HG03060 (cell line): ENCODE measurements around the gene PPP1R7.
"Not testable (repeated sequence)": the region's sequence is repeated elsewhere in the genome, so short reads cannot be mapped to it uniquely, and the experiment has no call there.

Source experiments
- ATAC-seq: cut with Tn5 transposase; IDR thresholded peaks from one replicate; pipeline ENCODE4 v1.9.1; 2021; ENCODE audit warnings: low read depth, moderate number of reproducible peaks; ENCODE audit not compliant: unreplicated experiment

Gene PPP1R7

GRCh38 chr2:241149925-241150659 lies at the start of gene PPP1R7:
Gene PPP1R7 (plus strand): TSS chr2:241150467. CDS start chr2:241150496, 29 bp downstream.
- ATAC-seq, result peak; percentile 59

- no peak for ATAC-seq
These were observed 47.9 kb upstream of the PPP1R7 start, which contains the start of gene MTERF4 for GRCh38 chr2:241102239-241102803. Gene MTERF4 (minus strand): TSS chr2:241102287. CDS start chr2:241102273, 14 bp downstream.

- no peak for ATAC-seq
These were observed 47.1 kb upstream of the PPP1R7 start for GRCh38 chr2:241103176-241103595.

GRCh38 chr2:241104611-241105010 lies 45.7 kb upstream of the PPP1R7 start:
- not testable (repeated sequence) for ATAC-seq

- ATAC-seq, result no peak
These were observed 44.6 kb upstream of the PPP1R7 start for GRCh38 chr2:241105641-241106040.

- no peak for ATAC-seq
These were observed 43.1 kb upstream of the PPP1R7 start for GRCh38 chr2:241107031-241107783.

GRCh38 chr2:241108271-241109209 lies 41.7 kb upstream of the PPP1R7 start:
- ATAC-seq, result no peak

GRCh38 chr2:241109210-241110088 lies 40.8 kb upstream of the PPP1R7 start:
- no peak for ATAC-seq

- ATAC-seq, result no peak
These were observed 40.1 kb upstream of the PPP1R7 start for GRCh38 chr2:241110089-241110606.

GRCh38 chr2:241110607-241111439 lies 39.4 kb upstream of the PPP1R7 start:
- ATAC-seq, result no peak

- no peak for ATAC-seq
These were observed 38.8 kb upstream of the PPP1R7 start for GRCh38 chr2:241111440-241111805.

GRCh38 chr2:241112046-241112445 lies 38.2 kb upstream of the PPP1R7 start:
- no peak for ATAC-seq

- no peak for ATAC-seq
These were observed 37.7 kb upstream of the PPP1R7 start for GRCh38 chr2:241112592-241112991.

GRCh38 chr2:241114836-241115235 lies 35.4 kb upstream of the PPP1R7 start:
- ATAC-seq, result no peak

GRCh38 chr2:241115361-241115760 lies 34.9 kb upstream of the PPP1R7 start:
- ATAC-seq, result no peak

GRCh38 chr2:241116606-241117560 lies 33.4 kb upstream of the PPP1R7 start:
- ATAC-seq, result no peak
